GM12878 (cell line): ENCODE data around the gene HSD11B1. TPM values are rescaled to one million over a fixed set of nuclear protein-coding genes. Genes with fewer than 3 reads are reported as not detected.

Experiments
- ATAC-seq: fragments of 200-7000 bp; cut with Tn5 transposase; 3 replicates; pipeline ENCODE4 v1.9.1; 2020; ENCODE audit warnings: mild to moderate bottlenecking, moderate library complexity
- BruUV-seq: library from RNA; stranded (reverse); fragments of 400-500 nt; replicated peaks from 2 replicates; lab custom pipeline; 2021; lab: Mats Ljungman, UMichigan
- CTCF ChIA-PET: fragments of 300-600 bp; sonication (Branson Sonifier 250); formaldehyde crosslinking; extraction: SDS; loops from one replicate; lab custom pipeline; 2021; ENCODE audit warnings: inconsistent platforms; lab: Yijun Ruan, JAX
- POLR2A ChIA-PET: fragments of 350-600 bp; formaldehyde crosslinking; extraction: SDS; loops from one replicate; lab custom pipeline; 2021; ENCODE audit warnings: inconsistent platforms; lab: Charles Lee
- RAD21 ChIA-PET: fragments of 300-600 bp; sonication (Branson Sonifier 250); formaldehyde crosslinking; loops from one replicate; lab custom pipeline; 2023; ENCODE audit warnings: antibody characterized with exemption; ENCODE audit not compliant: unreplicated experiment; lab: Charles Lee
- SMC1A ChIA-PET: fragments of 300-600 bp; sonication (Branson Sonifier 250); formaldehyde crosslinking; loops from one replicate; lab custom pipeline; 2023; ENCODE audit not compliant: unreplicated experiment, uncharacterized antibody; lab: Charles Lee
- DNase-seq: peaks from one replicate; pipeline ENCODE4 v3.0.0-alpha.2; 2011; ENCODE audit warnings: low read depth, low spot score
- FAIRE-seq: peaks from 3 replicates; lab custom pipeline; 2011; peaks lifted over from hg19 to GRCh38; lab: Jason Lieb, UNC
- H2AFZ ChIP-seq: 2 replicates; pipeline ENCODE4 v1.6.0; 2011; ENCODE audit warnings: low read depth, low read length, control low read depth; ENCODE audit not compliant: control insufficient read depth
- H3K27ac ChIP-seq: 2 replicates; pipeline ENCODE4 v1.5.1; 2011; ENCODE audit warnings: control low read depth; ENCODE audit not compliant: control insufficient read depth, insufficient read depth
- H3K27me3 ChIP-seq, 2 experiments: replicated peaks in 1 of 2; 2 replicates each; pipeline versions ENCODE4 v1.6.0 to v1.6.1; 2011; ENCODE audit warnings: low read length in 1 of 2; ENCODE audit not compliant: control insufficient read depth in 2 of 2, insufficient read depth in 2 of 2
- H3K36me3 ChIP-seq, 2 experiments: 2 replicates each; pipeline ENCODE4 v1.5.1; 2011; ENCODE audit warnings: low read length in 1 of 2; ENCODE audit not compliant: control insufficient read depth in 2 of 2, insufficient read depth in 2 of 2
- H3K4me1 ChIP-seq: 2 replicates; pipeline ENCODE4 v1.6.1; 2011; ENCODE audit warnings: mild to moderate bottlenecking, low read length, moderate library complexity, mixed read lengths; ENCODE audit not compliant: control insufficient read depth, insufficient read depth
- H3K4me2 ChIP-seq: 2 replicates; pipeline ENCODE4 v1.6.0; 2011; ENCODE audit warnings: control low read depth; ENCODE audit not compliant: control insufficient read depth, insufficient read depth
- H3K4me3 ChIP-seq: fragments of 200-600 bp; sonication (generic); 2 replicates; pipeline ENCODE4 v1.5.1; 2016
- H3K79me2 ChIP-seq: 2 replicates; pipeline ENCODE4 v1.6.0; 2011; ENCODE audit warnings: low read length; ENCODE audit not compliant: control insufficient read depth, insufficient read depth
- H3K9ac ChIP-seq: 2 replicates; pipeline ENCODE4 v1.8.0; 2011; ENCODE audit warnings: low read length, control low read depth, mixed read lengths; ENCODE audit not compliant: control insufficient read depth, insufficient read depth
- H3K9me3 ChIP-seq: replicated peaks from 3 replicates; pipeline ENCODE4 v1.5.1; 2011; ENCODE audit warnings: mild to moderate bottlenecking, low read length; ENCODE audit not compliant: control insufficient read depth, insufficient read depth
- H4K20me1 ChIP-seq: 2 replicates; pipeline ENCODE4 v1.6.0; 2011; ENCODE audit not compliant: control insufficient read depth, insufficient read depth
- EGR1 ChIP-seq, 2 experiments: IDR thresholded peaks; 1 replicate in 1 of 2; 2 replicates in 1 of 2; pipeline ENCODE4 v1.6.1; 2011 to 2012; ENCODE audit warnings: low read depth in 2 of 2, low read length in 2 of 2, borderline replicate concordance in 1 of 2, mild to moderate bottlenecking in 1 of 2, moderate library complexity in 1 of 2
- IKZF1 ChIP-seq: fragments of 450-650 bp; conservative IDR thresholded peaks from 2 replicates; pipeline ENCODE4 v1.6.1; 2017; ENCODE audit warnings: antibody characterized with exemption, mild to moderate bottlenecking
- NFYA ChIP-seq: IDR thresholded peaks from 2 replicates; pipeline ENCODE4 v1.6.1; 2011; ENCODE audit warnings: low read depth, mild to moderate bottlenecking, low read length, improper control_type of control experiment, borderline replicate concordance
- NFYB ChIP-seq: IDR thresholded peaks from 2 replicates; pipeline ENCODE4 v1.6.1; 2011; ENCODE audit warnings: low read depth, mild to moderate bottlenecking, low read length, improper control_type of control experiment, moderate library complexity; ENCODE audit not compliant: insufficient read depth
- RAD51 ChIP-seq: fragments of 450-650 bp; IDR thresholded peaks from 2 replicates; pipeline ENCODE4 v1.6.1; 2016; ENCODE audit warnings: moderate library complexity, mild to moderate bottlenecking, inconsistent platforms
- ZSCAN29 ChIP-seq: fragments of 450-650 bp; IDR thresholded peaks from 2 replicates; pipeline ENCODE4 v1.6.1; 2017; ENCODE audit warnings: mild to moderate bottlenecking, moderate library complexity
- WGBS: methylation state at CpG from one replicate; pipeline ENCODE4 v1.1.6; 2016; ENCODE audit warnings: low lambda C conversion rate; ENCODE audit not compliant: insufficient replicate concordance, insufficient coverage; ENCODE audit errors: missing lambda C conversion rate; 5-methylcytosine and 5-hydroxymethylcytosine counted together
- in situ Hi-C: fragments of 300-500 bp; cut with MboI; formaldehyde crosslinking; loops from 9 replicates; pipeline ENCODE4 v1.14.3; 2018; ENCODE audit warnings: mixed read lengths
- intact Hi-C: fragments of 100-400 bp; cut with micrococcal nuclease; formaldehyde crosslinking; loops from one replicate; pipeline ENCODE4 v1.14.2; 2022; ENCODE audit not compliant: unreplicated experiment
- polyA plus RNA-seq, 11 experiments: library from polyadenylated mRNA; depleted of rRNA in 4 of 11; unstranded in 6 of 11; stranded (reverse) in 5 of 11; fragments of >200 nt; fragmentation: Nextera tagmentation in 4 of 11; fragmentation: Illumina TruSeq in 1 of 11; extraction: Ambion mirVana in 4 of 11; extraction: Trizol in 1 of 11; gene quantifications; 1 replicate in 1 of 11; 2 replicates in 10 of 11; pipeline versions ENCODE4 v1.2.1 to v1.2.3, GENCODE V29; 2011 to 2016; ENCODE audit warnings: inconsistent platforms in 2 of 11, missing spikeins in 2 of 11, low read depth in 1 of 11
- total RNA-seq, 4 experiments: library from RNA; depleted of rRNA in 3 of 4; stranded (reverse); fragments of >200 nt in 3 of 4; fragmentation: Illumina TruSeq in 1 of 4; extraction: Trizol in 1 of 4; gene quantifications; 2 replicates each; pipeline versions ENCODE4 v1.2.1 to v1.2.3, GENCODE V29; 2013 to 2021
- TF ChIP-seq, protein P1 (sequence below), 3 experiments: IDR thresholded peaks in 2 of 3; conservative IDR thresholded peaks in 1 of 3; 2 replicates each; pipeline ENCODE4 v1.5.1; 2011; ENCODE audit warnings: low read depth in 3 of 3, low read length in 3 of 3, mild to moderate bottlenecking in 3 of 3, control low read depth in 2 of 3, moderate library complexity in 2 of 3, inconsistent platforms in 1 of 3, mixed read lengths in 1 of 3; ENCODE audit not compliant: control insufficient read depth in 2 of 3, insufficient read depth in 1 of 3; ENCODE audit errors: extremely low read depth in 1 of 3

Gene HSD11B1
- total and polyA plus RNA-seq, 10 of the 15 experiments (the other 5 are each of a cell fraction or from before 2014, with no cell fraction given) = 0.04 to 0.27 (median 0.15) TPM; not detected in 7

DNA sequence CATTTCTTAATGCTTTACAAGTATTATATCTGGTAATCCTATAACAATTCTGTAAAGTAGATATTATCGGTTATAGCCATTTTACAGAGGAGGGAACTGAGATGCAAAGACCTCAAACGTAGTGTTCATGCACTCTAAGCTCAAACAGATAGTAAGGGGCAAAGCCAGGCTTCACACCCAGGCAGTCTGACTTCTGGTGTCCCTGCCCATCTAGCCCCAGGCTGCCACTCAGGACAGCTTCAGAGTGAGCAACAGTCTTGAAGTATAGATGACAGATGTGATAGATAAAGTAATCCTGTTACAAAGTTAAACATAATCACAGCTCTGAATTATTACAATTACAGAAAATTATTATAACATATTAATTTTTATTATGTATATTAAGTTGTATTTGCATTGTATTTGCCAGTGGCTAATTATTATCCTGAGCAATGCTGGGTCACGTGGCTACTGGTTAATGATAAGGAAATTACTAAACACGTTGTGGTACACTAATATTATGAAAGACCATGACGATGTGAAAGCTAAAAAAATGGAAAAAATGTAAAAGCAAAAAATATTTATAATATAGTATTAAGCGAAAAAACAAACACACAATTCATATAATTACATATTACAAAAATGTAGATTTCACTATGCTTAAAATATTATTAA, 45.2 kb downstream of the HSD11B1 start:
- peak overlapping the region; percentile 7; the same call in 1 of the 2 replicates for H3K4me2 ChIP-seq
- no peak for TF ChIP-seq EGR1 (IDR thresholded peaks at IDR 0.05; ENCODE audit: borderline replicate concordance in 1 of 2, low read depth in 2 of 2, low read length in 2 of 2)
- TF ChIP-seq RAD51 = peak; percentile 68; the same call in 1 of the 2 replicates
- no peak for TF ChIP-seq ZSCAN29
- TF ChIP-seq NFYB = no peak
- TF ChIP-seq, protein P1, sequence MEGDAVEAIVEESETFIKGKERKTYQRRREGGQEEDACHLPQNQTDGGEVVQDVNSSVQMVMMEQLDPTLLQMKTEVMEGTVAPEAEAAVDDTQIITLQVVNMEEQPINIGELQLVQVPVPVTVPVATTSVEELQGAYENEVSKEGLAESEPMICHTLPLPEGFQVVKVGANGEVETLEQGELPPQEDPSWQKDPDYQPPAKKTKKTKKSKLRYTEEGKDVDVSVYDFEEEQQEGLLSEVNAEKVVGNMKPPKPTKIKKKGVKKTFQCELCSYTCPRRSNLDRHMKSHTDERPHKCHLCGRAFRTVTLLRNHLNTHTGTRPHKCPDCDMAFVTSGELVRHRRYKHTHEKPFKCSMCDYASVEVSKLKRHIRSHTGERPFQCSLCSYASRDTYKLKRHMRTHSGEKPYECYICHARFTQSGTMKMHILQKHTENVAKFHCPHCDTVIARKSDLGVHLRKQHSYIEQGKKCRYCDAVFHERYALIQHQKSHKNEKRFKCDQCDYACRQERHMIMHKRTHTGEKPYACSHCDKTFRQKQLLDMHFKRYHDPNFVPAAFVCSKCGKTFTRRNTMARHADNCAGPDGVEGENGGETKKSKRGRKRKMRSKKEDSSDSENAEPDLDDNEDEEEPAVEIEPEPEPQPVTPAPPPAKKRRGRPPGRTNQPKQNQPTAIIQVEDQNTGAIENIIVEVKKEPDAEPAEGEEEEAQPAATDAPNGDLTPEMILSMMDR (IDR thresholded peaks at IDR 0.05 in 2 of 3, conservative IDR thresholded peaks at IDR 0.05 in 1 of 3; ENCODE audit: control insufficient read depth in 2 of 3, extremely low read depth in 1 of 3, insufficient read depth in 1 of 3, low read depth in 3 of 3, low read length in 3 of 3) = no peak
- TF ChIP-seq NFYA = no peak
- TF ChIP-seq IKZF1 = no peak

More for the DNA sequence above, 45.2 kb downstream of the HSD11B1 start:
- in situ Hi-C loops = loop anchor here (5.0 kb wide), 1 partner anchor 172 kb away; no protein-coding TSS in a partner anchor
- ChIA-PET SMC1A (interaction anchor here (0.9 to 13.9 kb wide), 18 partner anchors 9 to 173 kb away, joined by 3 to 282 read pairs (median 4); partner anchors contain the start of genes C1orf74, G0S2 and LAMB3), POLR2A (interaction anchor here (0.6 to 1.7 kb wide), 5 partner anchors 18 to 82 kb away, joined by 3 to 6 read pairs (median 3); partner anchors contain the start of gene G0S2), RAD21 (interaction anchor here (0.8 to 12.6 kb wide), 16 partner anchors 10 to 180 kb away, joined by 3 to 188 read pairs (median 7); partner anchors contain the start of genes G0S2, HSD11B1 and LAMB3), CTCF (interaction anchor here (0.9 to 6.3 kb wide), 28 partner anchors 12 to 183 kb away, joined by 3 to 86 read pairs (median 11); partner anchors contain the start of genes C1orf74, G0S2, HSD11B1 and LAMB3)
- WGBS = 51% methylated on average over 6 of the region's 6 CpGs
- ATAC-seq (no peak), FAIRE-seq (no peak), DNase-seq (no peak)
- Histone ChIP-seq H3K36me3 (no peaks in the 10 kb centered on the region), H3K4me3 (no peak overlapping the region), H3K9ac (no peak overlapping the region), H3K79me2 (no peaks in the 10 kb centered on the region), H2AFZ (no peak overlapping the region), H4K20me1 (no peaks in the 10 kb centered on the region), H3K27me3 (no peaks in the 10 kb centered on the region), H3K4me1 (peaks cover 42% of the 10 kb centered on the region), H3K27ac (no peak overlapping the region), H3K9me3 (no peaks in the 10 kb centered on the region)
- no TSS peak for BruUV-seq
- intact Hi-C loops = loop anchor here (2.0 to 10.0 kb wide), 5 partner anchors 77 to 585 kb away; partner anchors contain the start of genes LAMB3 and UTP25
